ENCODE measurements around the gene RPUSD2. TPM values are rescaled to one million over a fixed set of nuclear protein-coding genes. Genes with fewer than 3 reads are reported as not detected.
"Not testable (repeated sequence)": the region's sequence is repeated elsewhere in the genome, so short reads cannot be mapped to it uniquely, and the experiment has no call there.

Gene RPUSD2
- total and polyA plus RNA-seq, 2 donors (not counting 3 experiments of a cell fraction or from before 2014, with no cell fraction given): 7.0 to 11.4 TPM

DNA sequence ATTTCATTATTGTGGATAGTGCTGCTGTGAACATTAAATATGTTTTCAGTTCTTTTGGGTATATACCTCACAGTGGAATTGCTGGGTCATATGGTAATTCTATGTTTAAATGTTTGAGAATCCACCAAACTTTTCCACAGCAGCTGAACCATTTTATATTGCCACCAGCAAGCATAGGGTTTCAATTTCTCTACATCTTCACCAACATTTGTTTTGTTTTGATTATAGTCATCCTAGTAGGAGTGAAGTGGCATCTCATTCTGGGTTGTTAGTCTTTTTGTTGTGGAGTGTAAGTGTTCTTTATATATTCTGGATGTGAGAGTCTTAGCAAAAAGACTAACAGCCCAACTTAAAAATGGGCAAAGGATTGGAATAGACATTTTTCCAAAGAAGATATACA, 6.0 kb downstream of the RPUSD2 start:
- dilution Hi-C loops (cut with MboI; ENCODE audit: extremely low pct_ligation_motif_present, low sequenced_read_pairs) (no loop called here), intact Hi-C loops (cut with micrococcal nuclease) (no loop called here)
- no TSS peak for BruUV-seq (replicated peaks)
- no peak overlapping the region for H3K27ac ChIP-seq (ENCODE audit: insufficient read depth, low read depth, low read length)
- peaks cover 6% of the 10 kb centered on the region for H3K4me1 ChIP-seq (ENCODE audit: control insufficient read depth, extremely low read depth, insufficient read depth, low read length)
- no peaks in the 10 kb centered on the region for H3K27me3 ChIP-seq (ENCODE audit: control insufficient read depth in 2 of 2, insufficient read depth in 2 of 2, low read length in 2 of 2)
- H3K9me1 ChIP-seq (replicated peaks; ENCODE audit: control insufficient read depth, extremely low read depth, insufficient read depth, low read length): no peaks in the 10 kb centered on the region
- H3K4me3 ChIP-seq (replicated peaks in 1 of 3; ENCODE audit: insufficient read depth in 1 of 3, low read depth in 1 of 3, low read length in 3 of 3): no peak overlapping the region
- TF ChIP-seq, protein P1, sequence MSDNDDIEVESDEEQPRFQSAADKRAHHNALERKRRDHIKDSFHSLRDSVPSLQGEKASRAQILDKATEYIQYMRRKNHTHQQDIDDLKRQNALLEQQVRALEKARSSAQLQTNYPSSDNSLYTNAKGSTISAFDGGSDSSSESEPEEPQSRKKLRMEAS (IDR thresholded peaks at IDR 0.05; ENCODE audit: insufficient read depth, insufficient read length): no peak
- TF ChIP-seq FOS (IDR thresholded peaks at IDR 0.05; ENCODE audit: borderline replicate concordance, insufficient read depth, low read length) (no peak), EZH2 (IDR thresholded peaks at IDR 0.05; ENCODE audit: borderline replicate concordance, low read depth, low read length, severe bottlenecking) (no peak), GATA2 (IDR thresholded peaks at IDR 0.05; ENCODE audit: insufficient read depth, insufficient read length, low read depth, low read length) (no peak), POLR2AphosphoS5 (IDR thresholded peaks at IDR 0.05; ENCODE audit: insufficient read depth, low read depth, low read length) (no peak), JUN (IDR thresholded peaks at IDR 0.05; ENCODE audit: borderline replicate concordance, insufficient read depth, insufficient read length, low read depth) (no peak), POLR2A (IDR thresholded peaks at IDR 0.05; ENCODE audit: low read depth, low read length) (no peak), MYC (IDR thresholded peaks at IDR 0.05; ENCODE audit: low read depth, low read length) (no peak), CTCF (IDR thresholded peaks at IDR 0.05; ENCODE audit: extremely low read depth in 1 of 2, insufficient read depth in 1 of 2, low read depth in 1 of 2, low read length in 2 of 2) (no peak)
- FAIRE-seq (no peak), DNase-seq (ENCODE audit: low read depth, low spot score) (no peak)
- ChIA-PET CTCF (interaction anchor here (0.8 to 1.0 kb wide), 2 partner anchors 10 to 14 kb away, joined by 3 read pairs; partner anchors contain the start of gene CCDC32), POLR2A (no interaction called here)
- no peak overlapping the region for H3K9ac ChIP-seq (replicated peaks; ENCODE audit: extremely low read depth, insufficient read depth, low read length)
- peaks cover 2 to 14% of the 10 kb centered on the region in 2 experiments for H3K36me3 ChIP-seq (ENCODE audit: control insufficient read depth in 2 of 2, extremely low read depth in 1 of 2, insufficient read depth in 2 of 2, low read length in 2 of 2)
- no peaks in the 10 kb centered on the region for H3K9me3 ChIP-seq (replicated peaks; ENCODE audit: control insufficient read depth, insufficient read depth, low read length)
- H3K79me2 ChIP-seq (ENCODE audit: control insufficient read depth, insufficient read depth, low read length): peaks cover 9% of the 10 kb centered on the region
- H4K20me1 ChIP-seq (replicated peaks; ENCODE audit: control insufficient read depth, extremely low read depth, insufficient read depth, low read length): no peaks in the 10 kb centered on the region
- no peak overlapping the region for H2AFZ ChIP-seq (ENCODE audit: low read depth, low read length)
- no peak overlapping the region for H3K4me2 ChIP-seq (ENCODE audit: insufficient read depth, low read length)

DNA sequence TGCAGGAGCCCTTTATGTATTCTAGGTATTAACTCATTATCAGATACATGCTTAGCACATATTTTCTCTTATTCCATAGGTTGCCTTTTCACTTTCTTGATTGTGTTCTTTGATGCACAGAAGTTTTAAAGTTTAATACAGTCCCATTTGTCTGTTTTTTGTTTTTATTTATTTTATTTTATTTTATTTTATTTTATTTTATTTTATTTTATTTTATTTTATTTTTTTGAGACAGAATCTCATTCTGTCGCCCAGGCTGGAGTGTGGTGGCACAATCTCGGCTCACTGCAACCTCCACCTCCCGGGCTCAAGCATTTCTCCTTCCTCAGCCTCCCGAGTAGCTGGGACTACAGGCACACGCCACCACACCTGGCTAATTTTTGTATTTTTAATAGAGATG, 7.8 kb downstream of the RPUSD2 start:
- FAIRE-seq; H3K27ac ChIP-seq (ENCODE audit: insufficient read depth, low read depth, low read length); H3K4me1 ChIP-seq (ENCODE audit: control insufficient read depth, extremely low read depth, insufficient read depth, low read length); DNase-seq (ENCODE audit: low read depth, low spot score); POLR2A ChIA-PET; BruUV-seq (replicated peaks); H4K20me1 ChIP-seq (replicated peaks; ENCODE audit: control insufficient read depth, extremely low read depth, insufficient read depth, low read length); H3K9ac ChIP-seq (replicated peaks; ENCODE audit: extremely low read depth, insufficient read depth, low read length); H3K79me2 ChIP-seq (ENCODE audit: control insufficient read depth, insufficient read depth, low read length); H3K27me3 ChIP-seq (ENCODE audit: control insufficient read depth in 2 of 2, insufficient read depth in 2 of 2, low read length in 2 of 2); H3K4me2 ChIP-seq (ENCODE audit: insufficient read depth, low read length); H3K9me1 ChIP-seq (replicated peaks; ENCODE audit: control insufficient read depth, extremely low read depth, insufficient read depth, low read length); H3K9me3 ChIP-seq (replicated peaks; ENCODE audit: control insufficient read depth, insufficient read depth, low read length); dilution Hi-C loops (cut with MboI; ENCODE audit: extremely low pct_ligation_motif_present, low sequenced_read_pairs); H3K36me3 ChIP-seq (ENCODE audit: control insufficient read depth in 2 of 2, extremely low read depth in 1 of 2, insufficient read depth in 2 of 2, low read length in 2 of 2); intact Hi-C loops (cut with micrococcal nuclease); H2AFZ ChIP-seq (ENCODE audit: low read depth, low read length); H3K4me3 ChIP-seq (replicated peaks in 1 of 3; ENCODE audit: insufficient read depth in 1 of 3, low read depth in 1 of 3, low read length in 3 of 3): not testable (repeated sequence)
- CTCF ChIA-PET: interaction anchor here (1.1 to 1.9 kb wide), 2 partner anchors 13 to 103 kb away, joined by 3 to 15 read pairs; no protein-coding TSS in a partner anchor
